K562 (cell line): ENCODE measurements around the gene CHMP1A. TPM values are rescaled to one million over a fixed set of nuclear protein-coding genes. Genes with fewer than 3 reads are reported as not detected.

Source experiments
- ZBTB40 ChIP-seq, 2 experiments: fragments of 450-650 bp in 1 of 2; sonication (generic) in 1 of 2; formaldehyde crosslinking in 1 of 2; IDR thresholded peaks; 2 replicates each; pipeline versions ENCODE4 v1.7.1 to v1.9.0; 2016 to 2022; ENCODE audit warnings: inconsistent platforms in 1 of 2, mild to moderate bottlenecking in 1 of 2, missing genetic modification reagents in 1 of 2
- ZNF324 ChIP-seq: fragments of 250-450 bp; sonication (Bioruptor Pico); IDR thresholded peaks from 2 replicates; pipeline ENCODE4 v1.4.0; 2020; ENCODE audit warnings: mild to moderate bottlenecking
- polyA plus RNA-seq, 8 experiments: library from polyadenylated mRNA; depleted of rRNA in 4 of 8; stranded (reverse) in 5 of 8; unstranded in 3 of 8; fragments of >200 nt; fragmentation: Nextera tagmentation in 2 of 8; fragmentation: Illumina TruSeq in 1 of 8; extraction: Ambion mirVana in 2 of 8; extraction: Trizol in 1 of 8; gene quantifications; 2 replicates each; pipeline versions ENCODE4 v1.2.1 to v1.2.3, GENCODE V29; 2011 to 2014; ENCODE audit warnings: inconsistent platforms in 1 of 8, missing spikeins in 1 of 8
- total RNA-seq, 7 experiments: library from RNA; depleted of rRNA in 6 of 7; stranded (reverse); fragments of >200 nt in 6 of 7; fragmentation: Illumina TruSeq in 2 of 7; extraction: Trizol in 2 of 7; gene quantifications; 2 replicates each; pipeline versions ENCODE4 v1.2.1 to v1.2.3, GENCODE V29; 2011 to 2021; ENCODE audit warnings: low replicate concordance in 1 of 7

CHMP1A gene
- total and polyA plus RNA-seq, 9 of the 15 experiments (the other 6 are each of a cell fraction or from before 2014, with no cell fraction given), result 0.83 to 79.9 (median 45.2) TPM

- TF ChIP-seq ZBTB40 (IDR thresholded peaks at IDR 0.05), result peak; percentile 69; the same call in 1 of the 2 replicates
- TF ChIP-seq ZBTB40 (CRISPR knock-in tag; IDR thresholded peaks at IDR 0.05), result no peak
- no peak for TF ChIP-seq ZNF324 (CRISPR knock-in tag)
These were observed 40.9 kb downstream of the CHMP1A start (continued) for GRCh38 chr16:89616623-89617022.
